H1 (cell line): ENCODE data around the gene CDCA7. TPM values are rescaled to one million over a fixed set of nuclear protein-coding genes. Genes with fewer than 3 reads are reported as not detected.

Source experiments
- CTCF ChIA-PET: fragments of 300-600 bp; sonication (Branson Sonifier 250); formaldehyde crosslinking; loops from one replicate; lab custom pipeline; 2021; ENCODE audit not compliant: partially characterized antibody; lab: Charles Lee
- POLR2A ChIA-PET: fragments of 300-600 bp; sonication (Branson Sonifier 250); formaldehyde crosslinking; loops from one replicate; lab custom pipeline; 2021; ENCODE audit warnings: inconsistent platforms; ENCODE audit not compliant: partially characterized antibody; lab: Charles Lee
- DNase-seq, 2 experiments: peaks; one replicate each; pipeline versions ENCODE4 v3.0.0 to v3.0.0-alpha.2; 2010 to 2022; ENCODE audit warnings: low spot score in 2 of 2, low read depth in 1 of 2, mixed read lengths in 1 of 2
- FAIRE-seq: peaks from 2 replicates; lab custom pipeline; 2011; peaks lifted over from hg19 to GRCh38; lab: Jason Lieb, UNC
- H2AFZ ChIP-seq: 2 replicates; pipeline ENCODE4 v1.8.1; 2012; ENCODE audit warnings: low read length, inconsistent platforms
- H2AK5ac ChIP-seq: 2 replicates; pipeline ENCODE4 v1.6.1; 2013; ENCODE audit warnings: low read depth, low read length
- H2BK120ac ChIP-seq: replicated peaks from 2 replicates; pipeline ENCODE3; 2013; ENCODE audit warnings: low read depth, low read length, inconsistent platforms
- H2BK12ac ChIP-seq: 2 replicates; pipeline ENCODE4 v1.6.1; 2013; ENCODE audit warnings: low read depth, low read length
- H2BK15ac ChIP-seq: 2 replicates; pipeline ENCODE4 v1.6.1; 2013; ENCODE audit warnings: low read length
- H2BK20ac ChIP-seq: 2 replicates; pipeline ENCODE4 v1.6.1; 2013; ENCODE audit warnings: low read length
- H2BK5ac ChIP-seq: 2 replicates; pipeline ENCODE4 v1.6.1; 2013; ENCODE audit warnings: low read depth, low read length
- H3K14ac ChIP-seq: 2 replicates; pipeline ENCODE4 v1.6.1; 2013; ENCODE audit warnings: inconsistent platforms; ENCODE audit not compliant: insufficient read length
- H3K18ac ChIP-seq: 2 replicates; pipeline ENCODE4 v1.6.1; 2013; ENCODE audit warnings: low read length; ENCODE audit errors: extremely low read depth
- H3K23ac ChIP-seq: 2 replicates; pipeline ENCODE4 v1.6.1; 2013; ENCODE audit warnings: inconsistent platforms; ENCODE audit not compliant: insufficient read length
- H3K23me2 ChIP-seq: 2 replicates; pipeline ENCODE4 v1.6.1; 2013; ENCODE audit warnings: low read depth, low read length
- H3K27ac ChIP-seq: 2 replicates; pipeline ENCODE4 v1.6.1; 2011; ENCODE audit warnings: low read depth, low read length, inconsistent platforms
- H3K27me3 ChIP-seq, 4 experiments: replicated peaks in 1 of 4; 1 replicate in 1 of 4; 2 replicates in 3 of 4; pipeline versions ENCODE4 v1.6.1 to v1.8.1; 2011 to 2013; ENCODE audit warnings: low read length in 3 of 4, mild to moderate bottlenecking in 3 of 4, inconsistent platforms in 2 of 4, mixed read lengths in 2 of 4, moderate library complexity in 1 of 4; ENCODE audit not compliant: control insufficient read depth in 3 of 4, insufficient read depth in 3 of 4; ENCODE audit errors: extremely low read depth in 1 of 4
- H3K36me3 ChIP-seq, 4 experiments: 2 replicates each; pipeline versions ENCODE4 v1.6.1 to v1.8.1; 2011 to 2013; ENCODE audit warnings: mild to moderate bottlenecking in 4 of 4, low read length in 3 of 4, moderate library complexity in 2 of 4, control low read depth in 1 of 4, inconsistent platforms in 1 of 4; ENCODE audit not compliant: insufficient read depth in 4 of 4, control insufficient read depth in 2 of 4
- H3K4ac ChIP-seq: replicated peaks from 2 replicates; pipeline ENCODE3; 2013; ENCODE audit warnings: low read length, low read depth, mixed read lengths, inconsistent platforms; ENCODE audit not compliant: insufficient read length
- H3K4me1 ChIP-seq, 4 experiments: replicated peaks in 1 of 4; 1 replicate in 1 of 4; 2 replicates in 3 of 4; pipeline versions ENCODE4 v1.6.1 to v1.8.1; 2011 to 2013; ENCODE audit warnings: low read length in 3 of 4, inconsistent platforms in 2 of 4, mixed read lengths in 1 of 4; ENCODE audit not compliant: insufficient read depth in 4 of 4, control insufficient read depth in 3 of 4
- H3K4me2 ChIP-seq, 2 experiments: 2 replicates each; pipeline versions ENCODE4 v1.6.1 to v1.8.1; 2011 to 2013; ENCODE audit warnings: low read depth in 2 of 2, low read length in 2 of 2, control low read depth in 1 of 2, inconsistent platforms in 1 of 2, mild to moderate bottlenecking in 1 of 2; ENCODE audit not compliant: insufficient read depth in 1 of 2
- H3K4me3 ChIP-seq, 4 experiments: fragments of 200-600, 300-600 bp in 1 of 4; sonication (generic), shearing (Covaris generic), sonication (Bioruptor Twin) in 1 of 4; 2 replicates each; pipeline versions ENCODE4 v1.5.1 to v1.8.1; 2011 to 2016; ENCODE audit warnings: low read length in 4 of 4, low read depth in 3 of 4, control low read depth in 2 of 4, inconsistent platforms in 2 of 4, mild to moderate bottlenecking in 2 of 4, mixed read lengths in 1 of 4, moderate library complexity in 1 of 4; ENCODE audit not compliant: insufficient read depth in 2 of 4; ENCODE audit errors: extremely low read depth in 1 of 4
- H3K56ac ChIP-seq: replicated peaks from 2 replicates; pipeline ENCODE3; 2013; ENCODE audit warnings: low read depth, mild to moderate bottlenecking, mixed read lengths, low read length, inconsistent platforms; ENCODE audit not compliant: insufficient read length
- H3K79me1 ChIP-seq: 2 replicates; pipeline ENCODE4 v1.6.1; 2013; ENCODE audit warnings: low read depth, low read length, control low read depth
- H3K79me2 ChIP-seq, 2 experiments: 2 replicates each; pipeline versions ENCODE4 v1.6.1 to v1.8.1; 2012 to 2013; ENCODE audit warnings: low read length in 2 of 2, mild to moderate bottlenecking in 2 of 2, inconsistent platforms in 1 of 2; ENCODE audit not compliant: insufficient read depth in 2 of 2, control insufficient read depth in 1 of 2
- H3K9ac ChIP-seq, 4 experiments: replicated peaks in 1 of 4; 1 replicate in 1 of 4; 2 replicates in 3 of 4; pipeline versions ENCODE4 v1.6.1 to v1.8.1; 2011 to 2013; ENCODE audit warnings: low read depth in 3 of 4, low read length in 3 of 4, control low read depth in 2 of 4, mild to moderate bottlenecking in 2 of 4, moderate library complexity in 2 of 4, inconsistent platforms in 1 of 4; ENCODE audit errors: extremely low read depth in 1 of 4
- H3K9me3 ChIP-seq, 2 experiments: 2 replicates each; pipeline versions ENCODE4 v1.6.1 to v1.8.1; 2012 to 2013; ENCODE audit warnings: mild to moderate bottlenecking in 2 of 2, moderate library complexity in 2 of 2, control low read depth in 1 of 2, inconsistent platforms in 1 of 2, low read depth in 1 of 2, low read length in 1 of 2, mixed read lengths in 1 of 2; ENCODE audit not compliant: insufficient read depth in 2 of 2
- H4K20me1 ChIP-seq, 2 experiments: replicated peaks in 1 of 2; 2 replicates each; pipeline versions ENCODE3 to v1.8.1; 2011 to 2013; ENCODE audit warnings: inconsistent platforms in 2 of 2, low read length in 2 of 2, mild to moderate bottlenecking in 1 of 2; ENCODE audit not compliant: insufficient read depth in 2 of 2, control insufficient read depth in 1 of 2
- H4K5ac ChIP-seq: 2 replicates; pipeline ENCODE4 v1.6.1; 2013; ENCODE audit warnings: low read length, low read depth, mixed read lengths, inconsistent platforms; ENCODE audit not compliant: insufficient read length
- H4K8ac ChIP-seq: 2 replicates; pipeline ENCODE4 v1.8.0; 2013; ENCODE audit warnings: mild to moderate bottlenecking, moderate library complexity, low read length, inconsistent platforms; ENCODE audit not compliant: insufficient read depth; ENCODE audit errors: extremely low read depth
- H4K91ac ChIP-seq: replicated peaks from 2 replicates; pipeline ENCODE3; 2013; ENCODE audit warnings: low read length, mixed read lengths, inconsistent platforms; ENCODE audit not compliant: insufficient read length
- BCL11A ChIP-seq, 2 experiments: IDR thresholded peaks; one replicate each; pipeline ENCODE4 v1.6.1; 2011; ENCODE audit warnings: low read depth in 2 of 2, low read length in 2 of 2, mild to moderate bottlenecking in 2 of 2
- CTCF ChIP-seq, 3 experiments: IDR thresholded peaks; 1 replicate in 2 of 3; 2 replicates in 1 of 3; pipeline versions ENCODE4 v1.5.1 to v1.6.1; 2011; ENCODE audit warnings: low read length in 3 of 3, mild to moderate bottlenecking in 3 of 3, inconsistent platforms in 2 of 3, low read depth in 1 of 3, moderate library complexity in 1 of 3; ENCODE audit not compliant: insufficient read depth in 1 of 3; ENCODE audit errors: control extremely low read depth in 1 of 3
- EP300 ChIP-seq, 2 experiments: IDR thresholded peaks; 1 replicate in 1 of 2; 2 replicates in 1 of 2; pipeline ENCODE4 v1.6.1; 2011 to 2012; ENCODE audit warnings: low read depth in 2 of 2, low read length in 2 of 2, mild to moderate bottlenecking in 2 of 2, borderline replicate concordance in 1 of 2, inconsistent platforms in 1 of 2, moderate library complexity in 1 of 2
- GABPA ChIP-seq: IDR thresholded peaks from 2 replicates; pipeline ENCODE4 v1.6.1; 2011; ENCODE audit warnings: mild to moderate bottlenecking, low read length, moderate library complexity, borderline replicate concordance; ENCODE audit not compliant: insufficient read depth
- RAD21 ChIP-seq, 2 experiments: IDR thresholded peaks in 1 of 2; conservative IDR thresholded peaks in 1 of 2; 2 replicates each; pipeline ENCODE4 v1.6.1; 2011; ENCODE audit warnings: low read depth in 2 of 2, low read length in 2 of 2, improper control_type of control experiment in 1 of 2, inconsistent platforms in 1 of 2, mild to moderate bottlenecking in 1 of 2, moderate library complexity in 1 of 2
- RBBP5 ChIP-seq: IDR thresholded peaks from 2 replicates; pipeline ENCODE4 v1.7.1; 2012; ENCODE audit warnings: low read depth, mild to moderate bottlenecking, inconsistent platforms, low read length, moderate library complexity, borderline replicate concordance
- RXRA ChIP-seq: IDR thresholded peaks from 2 replicates; pipeline ENCODE4 v1.6.1; 2011; ENCODE audit warnings: low read depth, mild to moderate bottlenecking, low read length, moderate library complexity; ENCODE audit not compliant: insufficient read depth
- SIX5 ChIP-seq: IDR thresholded peaks from 2 replicates; pipeline ENCODE4 v1.6.1; 2011; ENCODE audit warnings: mild to moderate bottlenecking, low read depth, low read length
- TBP ChIP-seq: IDR thresholded peaks from 2 replicates; pipeline ENCODE4 v1.6.1; 2011; ENCODE audit warnings: low read depth, low read length, improper control_type of control experiment
- WGBS, 2 experiments: shearing (Covaris generic) in 1 of 2; methylation state at CpG; one replicate each; pipeline versions ENCODE4 v1.1.6 to v1.1.7; 2013 to 2015; ENCODE audit warnings: low lambda C conversion rate in 2 of 2, mixed read lengths in 2 of 2, inconsistent platforms in 1 of 2, low coverage in 1 of 2, missing lambda C conversion rate in 1 of 2; ENCODE audit not compliant: insufficient replicate concordance in 2 of 2, insufficient coverage in 1 of 2, insufficient read length in 1 of 2; ENCODE audit errors: extremely low coverage in 1 of 2, missing lambda C conversion rate in 1 of 2; 5-methylcytosine and 5-hydroxymethylcytosine counted together
- polyA plus RNA-seq, 7 experiments: library from polyadenylated mRNA; depleted of rRNA in 3 of 7; stranded (reverse) in 5 of 7; unstranded in 2 of 7; fragments of >200 nt in 5 of 7; fragments of 200-250 nt in 2 of 7; gene quantifications; 1 replicate in 5 of 7; 2 replicates in 1 of 7; 4 replicates in 1 of 7; pipeline versions ENCODE4 v1.2.1 to v1.2.3, GENCODE V29; 2011 to 2013; ENCODE audit warnings: missing spikeins in 2 of 7, mixed read lengths in 2 of 7
- total RNA-seq: library from RNA; stranded (reverse); fragmentation: NEBNext Ultra II Directional; extraction: Animal tissue kit (Norgen Biotek cat#: 25700); gene quantifications from 2 replicates; pipeline ENCODE4 v1.2.1, GENCODE V29; 2021

Gene CDCA7
- total and polyA plus RNA-seq, 2 of the 8 experiments (the other 6 are each of a cell fraction or from before 2014, with no cell fraction given) = 64.4 to 80.4 TPM

DNA sequence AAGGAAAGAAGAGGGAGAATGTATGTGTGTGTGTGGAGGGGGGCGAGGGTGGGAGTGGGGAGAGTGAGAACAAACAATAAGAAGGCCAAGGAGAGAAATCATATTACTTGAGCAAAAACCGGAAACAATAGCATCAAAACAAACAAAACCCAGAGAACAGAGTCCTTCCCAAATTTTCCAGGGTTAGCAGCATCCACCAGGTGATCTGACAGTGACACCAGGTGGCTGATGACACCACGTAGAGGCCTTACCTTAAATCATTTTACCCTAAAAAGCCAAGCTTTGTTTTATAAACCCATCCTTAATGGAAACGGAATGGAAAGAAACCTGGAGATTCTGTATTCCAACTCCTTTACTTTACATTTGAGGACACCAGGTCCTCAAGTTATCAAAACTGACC lies 42.9 kb downstream of the CDCA7 start:
- H3K14ac ChIP-seq = no peak overlapping the region
- H3K4ac ChIP-seq = no peak overlapping the region
- no peaks in the 10 kb centered on the region for H3K79me2 ChIP-seq
- ChIA-PET POLR2A (no interaction called here), CTCF (interaction anchor here (0.8 to 2.7 kb wide), 11 partner anchors 9 to 395 kb away, joined by 3 to 16 read pairs (median 3); no protein-coding TSS in a partner anchor)
- H2BK12ac ChIP-seq = 0 out of 2 replicates have a peak overlapping the region, but pooled peaks have one; percentile 10
- peaks cover 8 to 18% (median 10%) of the 10 kb centered on the region in 4 experiments; a peak in 5 of 7 replicates for H3K4me1 ChIP-seq
- no peak overlapping the region for H2BK120ac ChIP-seq
- H3K27me3 ChIP-seq = no peaks in the 10 kb centered on the region; a peak in 1 of 7 replicates
- H3K36me3 ChIP-seq = no peaks in the 10 kb centered on the region
- no peak overlapping the region for H2BK5ac ChIP-seq
- H4K20me1 ChIP-seq = no peaks in the 10 kb centered on the region
- H2AK5ac ChIP-seq = no peak overlapping the region
- 74% methylated on average over 4 of the region's 4 CpGs; no CpG with 5 or more reads in 1 of the 2 experiments for WGBS, 2 experiments
- peak overlapping the region; percentile 73; the same call in 1 of the 2 replicates for H2AFZ ChIP-seq
- H3K56ac ChIP-seq = peak overlapping the region; percentile 42
- no peaks in the 10 kb centered on the region for H3K9me3 ChIP-seq
- no peak overlapping the region for H4K5ac ChIP-seq
- H3K9ac ChIP-seq = no peak overlapping the region
- no peak overlapping the region for H3K4me3 ChIP-seq
- no peak overlapping the region for H2BK20ac ChIP-seq
- no peak overlapping the region for H4K8ac ChIP-seq
- no peak overlapping the region for H3K18ac ChIP-seq
- no peaks in the 10 kb centered on the region for H3K79me1 ChIP-seq
- DNase-seq (no peak), FAIRE-seq (no peak)
- H4K91ac ChIP-seq = no peak overlapping the region
- H3K23me2 ChIP-seq = peaks cover 2% of the 10 kb centered on the region; the same call in 1 of the 2 replicates
- no peak overlapping the region for H3K27ac ChIP-seq
- TF ChIP-seq RBBP5 (no peak), CTCF (IDR thresholded peaks at IDR 0.05; ENCODE audit: control extremely low read depth in 1 of 3, insufficient read depth in 1 of 3, low read depth in 1 of 3, low read length in 3 of 3) (peak; percentile 34 to 66 (median 49)), RXRA (no peak), BCL11A (IDR thresholded peaks at IDR 0.05; ENCODE audit: low read depth in 2 of 2, low read length in 2 of 2) (no peak), TBP (no peak), GABPA (no peak), EP300 (IDR thresholded peaks at IDR 0.05; ENCODE audit: borderline replicate concordance in 1 of 2, low read depth in 2 of 2, low read length in 2 of 2) (no peak), RAD21 (IDR thresholded peaks at IDR 0.05 in 1 of 2, conservative IDR thresholded peaks at IDR 0.05 in 1 of 2; ENCODE audit: low read depth in 2 of 2, low read length in 2 of 2) (peak; percentile 85 to 90), SIX5 (no peak)
- no peak overlapping the region for H2BK15ac ChIP-seq
- H3K4me2 ChIP-seq = no peak overlapping the region
- no peak overlapping the region for H3K23ac ChIP-seq
